ENCODE data around the gene RNASE7. TPM values are rescaled to one million over a fixed set of nuclear protein-coding genes. Genes with fewer than 3 reads are reported as not detected.

Gene RNASE7
- under 1 TPM in 1 of 4 donors, not detected in 3; 0.55 TPM for total RNA-seq

DNA sequence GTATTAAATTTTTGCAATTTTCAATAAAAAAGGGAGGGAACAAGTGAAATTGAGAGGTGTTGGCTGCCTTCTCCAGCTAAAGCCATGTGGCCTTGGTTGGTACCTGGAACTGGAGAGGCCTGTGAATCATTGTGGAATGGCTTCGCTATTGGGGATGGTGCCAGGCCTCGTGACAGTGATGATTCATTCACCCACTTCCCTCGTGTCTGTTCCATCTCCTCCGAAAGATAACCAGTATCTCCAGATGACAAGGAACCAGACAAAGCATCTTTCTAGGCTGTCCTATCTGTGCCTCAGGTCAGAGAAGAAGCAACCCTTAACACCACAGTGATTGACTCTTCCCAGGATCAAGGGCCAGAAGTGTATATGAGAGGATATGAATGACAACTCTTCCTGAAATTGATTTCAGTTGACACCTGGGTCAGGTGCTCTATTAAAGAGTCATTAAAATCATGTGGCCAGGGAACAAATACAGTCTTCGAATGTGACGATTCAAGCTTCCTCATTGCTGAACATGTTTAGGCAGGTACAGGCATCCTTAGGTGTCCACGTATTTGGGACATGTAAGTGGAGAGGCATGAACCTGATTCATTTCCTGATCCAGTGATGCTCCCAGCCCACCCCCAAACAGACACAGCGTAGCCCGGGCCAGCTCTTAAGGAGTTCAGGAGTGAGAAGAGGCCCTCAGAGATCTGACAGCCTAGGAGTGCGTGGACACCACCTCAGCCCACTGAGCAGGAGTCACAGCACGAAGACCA, at the start of gene RNASE7:
Gene RNASE7, plus strand, starts transcription at position 687 of the 758 bp plus-strand sequence. CDS start 631 bp downstream, outside the sequence.
- DNase-seq = peak; percentile 72 to 85
- peak; percentile 35 to 61 for ATAC-seq
- intact Hi-C loops (cut with DNase I; ENCODE audit: low total_unique reads) (loop anchor here (5.0 to 10.0 kb wide), 2 partner anchors 360 to 427 kb away; partner anchors contain the start of gene RNASE4), in situ Hi-C loops (cut with MboI; ENCODE audit: low sequenced_read_pairs in 4 of 4) (loop anchor here in 1 of 4 donors (25.0 kb wide), 1 partner anchor 580 kb away; the partner anchor contains the start of genes APEX1, OSGEP, PIP4P1 and PNP)
- peak within 1 kb of the TSS; percentile 78 to 85 (median 83) for H3K27ac ChIP-seq
- no peak within 1 kb of the TSS for H3K4me3 ChIP-seq
- peaks cover 66 to 74% of the 10 kb centered on the region in 2 donors for H3K4me1 ChIP-seq
- no peaks in the 10 kb centered on the region for H3K9me3 ChIP-seq
- TF ChIP-seq POLR2A (IDR thresholded peaks at IDR 0.05) = peak in 1 of 2 donors; percentile 28
- TF ChIP-seq, protein P1, sequence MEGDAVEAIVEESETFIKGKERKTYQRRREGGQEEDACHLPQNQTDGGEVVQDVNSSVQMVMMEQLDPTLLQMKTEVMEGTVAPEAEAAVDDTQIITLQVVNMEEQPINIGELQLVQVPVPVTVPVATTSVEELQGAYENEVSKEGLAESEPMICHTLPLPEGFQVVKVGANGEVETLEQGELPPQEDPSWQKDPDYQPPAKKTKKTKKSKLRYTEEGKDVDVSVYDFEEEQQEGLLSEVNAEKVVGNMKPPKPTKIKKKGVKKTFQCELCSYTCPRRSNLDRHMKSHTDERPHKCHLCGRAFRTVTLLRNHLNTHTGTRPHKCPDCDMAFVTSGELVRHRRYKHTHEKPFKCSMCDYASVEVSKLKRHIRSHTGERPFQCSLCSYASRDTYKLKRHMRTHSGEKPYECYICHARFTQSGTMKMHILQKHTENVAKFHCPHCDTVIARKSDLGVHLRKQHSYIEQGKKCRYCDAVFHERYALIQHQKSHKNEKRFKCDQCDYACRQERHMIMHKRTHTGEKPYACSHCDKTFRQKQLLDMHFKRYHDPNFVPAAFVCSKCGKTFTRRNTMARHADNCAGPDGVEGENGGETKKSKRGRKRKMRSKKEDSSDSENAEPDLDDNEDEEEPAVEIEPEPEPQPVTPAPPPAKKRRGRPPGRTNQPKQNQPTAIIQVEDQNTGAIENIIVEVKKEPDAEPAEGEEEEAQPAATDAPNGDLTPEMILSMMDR (IDR thresholded peaks at IDR 0.05 in 4 of 5, conservative IDR thresholded peaks at IDR 0.05 in 1 of 5) = no peak
- H3K27me3 ChIP-seq = no peaks in the 10 kb centered on the region
- H3K36me3 ChIP-seq = no peaks in the 10 kb centered on the region

DNA sequence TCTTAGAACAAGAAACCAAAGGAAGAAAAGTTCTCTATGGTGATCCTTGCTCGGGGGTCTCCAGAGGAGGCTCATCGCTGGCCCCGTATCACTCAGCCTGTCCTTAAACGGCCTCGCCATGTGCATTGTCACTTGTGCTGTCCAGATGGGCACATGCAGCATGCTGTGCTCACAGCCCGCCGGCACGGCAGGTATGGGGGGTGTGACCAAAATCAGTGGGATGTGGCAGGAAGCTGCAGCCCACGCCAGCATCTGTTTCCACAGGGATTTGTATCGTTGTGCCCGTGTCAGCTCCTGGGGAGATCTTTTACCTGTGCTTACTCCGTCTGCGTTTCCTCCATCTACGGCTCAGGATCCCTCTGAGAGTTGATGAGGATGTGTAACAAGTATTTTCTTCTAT, 45.6 kb upstream of the RNASE7 start:
- TF ChIP-seq, protein P1 (IDR thresholded peaks at IDR 0.05 in 4 of 5, conservative IDR thresholded peaks at IDR 0.05 in 1 of 5) = no peak
- no peak for TF ChIP-seq POLR2A (IDR thresholded peaks at IDR 0.05)
- Histone ChIP-seq H3K27ac (no peak overlapping the region), H3K36me3 (peaks cover 5 to 57% of the 10 kb centered on the region in 2 donors), H3K27me3 (no peaks in the 10 kb centered on the region), H3K4me3 (no peak overlapping the region), H3K9me3 (no peaks in the 10 kb centered on the region), H3K4me1 (peaks cover 4% of the 10 kb centered on the region in 2 donors)
- ATAC-seq (no peak), DNase-seq (no peak)
- intact Hi-C loops (cut with DNase I; ENCODE audit: low total_unique reads) = loop anchor here (10.0 kb wide), 1 partner anchor 218 kb away; no protein-coding TSS in a partner anchor
- in situ Hi-C loops (cut with MboI; ENCODE audit: low sequenced_read_pairs in 4 of 4) = loop anchor here in 2 of 4 donors (25.0 kb wide), 1 partner anchor 659 kb away; the partner anchor contains the start of genes CCNB1IP1 (in 2 of the 2) and PARP2 (in 2 of the 2)

DNA sequence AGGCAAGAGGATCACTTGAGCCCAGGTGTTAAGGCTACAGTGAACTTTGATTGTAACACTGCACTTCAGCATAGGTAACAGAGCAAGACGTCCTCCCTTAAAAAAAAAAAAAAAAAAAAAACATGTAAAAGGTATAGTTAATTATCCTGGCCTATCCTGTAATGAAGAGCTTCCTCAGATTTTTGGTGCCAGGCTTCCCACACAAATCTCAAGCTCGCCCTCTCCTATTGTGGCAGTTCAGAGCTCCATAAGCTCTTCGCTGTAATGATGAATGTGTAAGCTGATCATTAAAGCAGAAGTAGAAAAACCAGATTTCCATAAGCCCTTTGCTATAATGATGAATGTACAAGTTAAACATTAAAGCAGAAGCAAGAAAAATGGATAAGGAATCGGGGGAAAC, 45.0 kb upstream of the RNASE7 start:
- Histone ChIP-seq H3K9me3 (no peaks in the 10 kb centered on the region), H3K27me3 (no peaks in the 10 kb centered on the region), H3K4me3 (no peak overlapping the region), H3K4me1 (no peaks in the 10 kb centered on the region), H3K36me3 (peaks cover 5 to 54% of the 10 kb centered on the region in 2 donors), H3K27ac (no peak overlapping the region)
- DNase-seq (no peak), ATAC-seq (no peak)
- intact Hi-C loops (cut with DNase I; ENCODE audit: low total_unique reads) (loop anchor here (10.0 kb wide), 1 partner anchor 218 kb away; no protein-coding TSS in a partner anchor), in situ Hi-C loops (cut with MboI; ENCODE audit: low sequenced_read_pairs in 4 of 4) (loop anchor here in 2 of 4 donors (25.0 kb wide), 1 partner anchor 660 kb away; the partner anchor contains the start of genes CCNB1IP1 (in 2 of the 2) and PARP2 (in 2 of the 2))
- TF ChIP-seq POLR2A (IDR thresholded peaks at IDR 0.05) = no peak
- TF ChIP-seq, protein P1 (IDR thresholded peaks at IDR 0.05 in 4 of 5, conservative IDR thresholded peaks at IDR 0.05 in 1 of 5) = no peak

DNA sequence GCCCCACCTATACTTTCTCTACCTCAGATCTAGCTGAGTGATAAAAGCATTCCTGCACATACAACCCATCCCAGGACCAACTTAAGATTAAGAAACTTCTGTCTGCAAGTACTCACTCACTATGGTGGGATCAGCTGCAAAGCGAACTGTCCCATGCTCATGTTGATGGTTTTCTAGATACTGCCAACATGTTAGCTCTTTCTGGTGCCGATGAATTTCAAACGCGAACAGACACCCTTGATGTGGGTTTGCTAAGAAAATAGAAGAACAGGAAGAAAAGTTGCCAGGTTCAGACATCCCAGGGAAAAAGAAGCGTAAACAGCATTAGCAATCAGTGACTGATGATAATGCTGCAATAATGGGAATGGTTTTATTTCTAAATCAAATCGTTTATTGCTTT, 44.6 kb upstream of the RNASE7 start:
- in situ Hi-C loops (cut with MboI; ENCODE audit: low sequenced_read_pairs in 4 of 4) (loop anchor here in 2 of 4 donors (25.0 kb wide), 1 partner anchor 660 kb away; the partner anchor contains the start of genes CCNB1IP1 (in 2 of the 2) and PARP2 (in 2 of the 2)), intact Hi-C loops (cut with DNase I; ENCODE audit: low total_unique reads) (loop anchor here (10.0 kb wide), 1 partner anchor 217 kb away; no protein-coding TSS in a partner anchor)
- peaks cover 2 to 49% of the 10 kb centered on the region in 2 donors for H3K36me3 ChIP-seq
- H3K4me3 ChIP-seq = no peak overlapping the region
- no peak overlapping the region for H3K27ac ChIP-seq
- no peaks in the 10 kb centered on the region for H3K27me3 ChIP-seq
- DNase-seq (no peak), ATAC-seq (no peak)
- TF ChIP-seq, protein P1 (IDR thresholded peaks at IDR 0.05 in 4 of 5, conservative IDR thresholded peaks at IDR 0.05 in 1 of 5) = no peak
- no peak for TF ChIP-seq POLR2A (IDR thresholded peaks at IDR 0.05)
- H3K9me3 ChIP-seq = no peaks in the 10 kb centered on the region
- no peaks in the 10 kb centered on the region for H3K4me1 ChIP-seq
